Subcutaneous adipose tissue (tissue), 4 donors: Measurements from ENCODE around the gene P2RY12. TPM values are rescaled to one million over a fixed set of nuclear protein-coding genes. Genes with fewer than 3 reads are reported as not detected.

Source experiments
- total RNA-seq, 4 donors: library from RNA; depleted of rRNA; stranded (reverse); fragments of >200 nt; gene quantifications; one replicate each; pipeline ENCODE4 v1.1.0, GENCODE V29; 2016
- TF ChIP-seq, protein P1 (sequence below): fragments of 450-650 bp; IDR thresholded peaks from one replicate; pipeline ENCODE4 v1.5.1; 2016; ENCODE audit warnings: low read depth, mild to moderate bottlenecking, control low read depth, antibody characterized with exemption, moderate library complexity

Gene P2RY12
- total RNA-seq, 4 donors from 2014 or later, result 2.8 to 17.8 (median 13.1) TPM

- TF ChIP-seq, protein P1, sequence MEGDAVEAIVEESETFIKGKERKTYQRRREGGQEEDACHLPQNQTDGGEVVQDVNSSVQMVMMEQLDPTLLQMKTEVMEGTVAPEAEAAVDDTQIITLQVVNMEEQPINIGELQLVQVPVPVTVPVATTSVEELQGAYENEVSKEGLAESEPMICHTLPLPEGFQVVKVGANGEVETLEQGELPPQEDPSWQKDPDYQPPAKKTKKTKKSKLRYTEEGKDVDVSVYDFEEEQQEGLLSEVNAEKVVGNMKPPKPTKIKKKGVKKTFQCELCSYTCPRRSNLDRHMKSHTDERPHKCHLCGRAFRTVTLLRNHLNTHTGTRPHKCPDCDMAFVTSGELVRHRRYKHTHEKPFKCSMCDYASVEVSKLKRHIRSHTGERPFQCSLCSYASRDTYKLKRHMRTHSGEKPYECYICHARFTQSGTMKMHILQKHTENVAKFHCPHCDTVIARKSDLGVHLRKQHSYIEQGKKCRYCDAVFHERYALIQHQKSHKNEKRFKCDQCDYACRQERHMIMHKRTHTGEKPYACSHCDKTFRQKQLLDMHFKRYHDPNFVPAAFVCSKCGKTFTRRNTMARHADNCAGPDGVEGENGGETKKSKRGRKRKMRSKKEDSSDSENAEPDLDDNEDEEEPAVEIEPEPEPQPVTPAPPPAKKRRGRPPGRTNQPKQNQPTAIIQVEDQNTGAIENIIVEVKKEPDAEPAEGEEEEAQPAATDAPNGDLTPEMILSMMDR, result no peak
Measured at GRCh38 chr3:151366993-151367392, 17.6 kb downstream of the P2RY12 start.

DNA sequence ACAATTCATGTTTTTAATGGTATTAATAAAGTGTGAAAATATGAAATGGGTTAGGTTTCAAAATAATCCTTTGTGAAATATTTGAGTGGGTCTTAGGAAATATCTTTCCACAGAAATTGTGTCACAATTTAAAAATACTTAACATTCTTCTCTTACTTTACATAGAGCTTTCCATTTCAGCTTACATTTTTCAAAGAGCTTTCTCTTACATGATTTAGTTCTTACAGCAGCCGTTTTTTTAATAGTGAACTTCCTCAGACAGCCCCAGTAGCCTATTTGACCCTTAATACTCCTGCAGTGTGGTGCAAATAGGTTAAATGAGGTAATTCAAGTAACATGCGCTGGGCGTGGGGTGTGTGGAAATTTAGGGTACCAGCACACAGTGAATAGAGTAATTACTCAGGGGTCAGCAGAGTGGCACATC lies 21.8 kb downstream of the P2RY12 start:
- TF ChIP-seq, protein P1, result no peak

GRCh38 chr3:151357463-151357850 lies 27.1 kb downstream of the P2RY12 start:
- TF ChIP-seq, protein P1, result no peak

- TF ChIP-seq, protein P1, result no peak
Measured at GRCh38 chr3:151356794-151357462, 27.6 kb downstream of the P2RY12 start.

DNA sequence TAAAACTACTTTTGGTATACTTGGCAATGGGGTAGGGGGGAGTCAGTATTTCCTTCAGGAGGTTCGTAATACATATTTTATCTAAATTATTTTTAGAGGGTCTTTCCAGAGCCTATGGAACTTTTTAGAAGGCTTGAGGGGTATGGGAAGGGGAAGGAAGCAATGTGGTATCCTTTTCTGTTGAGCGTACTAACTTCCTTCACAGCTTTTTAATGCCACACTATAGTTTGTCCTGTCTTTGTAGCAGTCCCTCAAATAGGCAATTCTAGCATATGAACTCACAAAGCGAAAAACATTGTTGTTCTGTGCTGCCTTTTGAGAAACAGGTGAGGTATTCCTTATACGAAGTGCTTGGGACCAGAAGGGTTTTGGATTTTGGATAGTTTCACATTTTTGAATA lies 32.9 kb downstream of the P2RY12 start:
- TF ChIP-seq, protein P1, result no peak

DNA sequence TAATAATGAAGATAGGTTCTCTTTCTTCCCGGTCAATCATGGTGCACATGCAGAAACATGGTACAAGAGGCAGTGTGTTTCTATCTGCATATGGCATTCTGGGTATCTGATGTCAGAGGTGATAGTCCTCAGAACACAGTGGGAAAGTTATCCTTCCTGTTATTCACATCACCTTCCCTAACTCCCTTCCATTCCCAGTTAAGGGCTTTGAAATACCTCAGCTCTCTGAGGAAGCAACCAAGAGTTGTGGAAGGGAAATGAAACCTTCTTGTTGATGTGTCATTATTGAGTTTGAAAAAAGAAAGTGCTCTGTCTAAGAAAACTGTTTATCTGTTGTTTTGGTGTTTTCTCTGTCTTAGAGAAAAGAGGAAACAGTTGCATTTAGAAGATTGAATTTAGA lies 33.3 kb downstream of the P2RY12 start:
- TF ChIP-seq, protein P1, result no peak

DNA sequence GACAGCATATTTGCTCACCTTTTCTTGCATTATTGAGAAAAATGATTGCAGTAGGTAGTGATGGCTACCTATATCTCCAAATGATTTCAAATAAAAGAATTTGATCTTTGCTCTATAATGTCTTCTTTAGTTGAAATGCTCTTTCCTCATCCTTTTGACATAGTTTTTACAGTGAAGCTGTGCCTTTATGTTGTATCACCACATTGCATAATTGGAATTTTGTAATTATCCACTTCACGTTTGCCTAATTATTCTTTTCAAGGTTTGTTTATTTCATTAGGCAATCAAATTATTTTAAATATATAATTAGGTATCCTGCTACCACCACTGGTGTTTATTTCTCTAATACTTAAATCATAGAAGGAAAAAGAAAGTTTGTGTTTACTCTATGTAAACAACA lies 33.9 kb downstream of the P2RY12 start:
- TF ChIP-seq, protein P1, result no peak
